ENCODE measurements around the gene IGFBP4. TPM values are rescaled to one million over a fixed set of nuclear protein-coding genes. Genes with fewer than 3 reads are reported as not detected.
"Not testable (repeated sequence)": the region's sequence is repeated elsewhere in the genome, so short reads cannot be mapped to it uniquely, and the experiment has no call there.

Gene IGFBP4
- total RNA-seq (2014; rRNA removed; shearing (Covaris generic); ENCODE audit: low replicate concordance): not detected in 2 replicates

DNA sequence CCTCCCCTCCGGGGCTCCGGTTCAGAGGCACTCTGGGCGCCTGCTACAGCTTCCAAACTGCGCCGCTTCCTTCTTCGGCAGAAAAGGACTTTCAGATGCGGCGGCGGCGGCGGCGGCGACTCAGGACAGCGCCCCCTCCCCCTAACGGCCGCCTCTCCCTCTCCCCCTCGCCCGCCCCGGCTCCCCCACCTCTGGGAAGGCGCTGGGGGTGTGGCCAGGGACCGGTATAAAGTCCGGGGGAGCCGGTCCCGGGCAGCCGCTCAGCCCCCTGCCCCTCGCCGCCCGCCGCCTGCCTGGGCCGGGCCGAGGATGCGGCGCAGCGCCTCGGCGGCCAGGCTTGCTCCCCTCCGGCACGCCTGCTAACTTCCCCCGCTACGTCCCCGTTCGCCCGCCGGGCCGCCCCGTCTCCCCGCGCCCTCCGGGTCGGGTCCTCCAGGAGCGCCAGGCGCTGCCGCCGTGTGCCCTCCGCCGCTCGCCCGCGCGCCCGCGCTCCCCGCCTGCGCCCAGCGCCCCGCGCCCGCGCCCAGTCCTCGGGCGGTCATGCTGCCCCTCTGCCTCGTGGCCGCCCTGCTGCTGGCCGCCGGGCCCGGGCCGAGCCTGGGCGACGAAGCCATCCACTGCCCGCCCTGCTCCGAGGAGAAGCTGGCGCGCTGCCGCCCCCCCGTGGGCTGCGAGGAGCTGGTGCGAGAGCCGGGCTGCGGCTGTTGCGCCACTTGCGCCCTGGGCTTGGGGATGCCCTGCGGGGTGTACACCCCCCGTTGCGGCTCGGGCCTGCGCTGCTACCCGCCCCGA, at the start of gene IGFBP4:
Gene IGFBP4, plus strand, starts transcription at position 255 of the 792 bp plus-strand sequence. Its CDS starts 286 bp downstream, at position 541.
- Histone ChIP-seq H3K27me3 (ENCODE audit: low read length) (no peaks in the 10 kb centered on the region), H3K79me2 (ENCODE audit: low read length) (no peaks in the 10 kb centered on the region), H3K4me3 (ENCODE audit: low read length) (no peak within 1 kb of the TSS), H3K9me3 (ENCODE audit: low read length) (no peaks in the 10 kb centered on the region), H3K36me3 (ENCODE audit: insufficient read depth, low read length) (no peaks in the 10 kb centered on the region), H3K27ac (ENCODE audit: low read length) (no peak within 1 kb of the TSS), H2AFZ (ENCODE audit: low read length) (no peak within 1 kb of the TSS), H3K4me1 (ENCODE audit: low read length) (no peaks in the 10 kb centered on the region), H3K9ac (ENCODE audit: low read length) (no peak within 1 kb of the TSS), H3K4me2 (ENCODE audit: low read depth, low read length, poor library complexity, severe bottlenecking) (no peak within 1 kb of the TSS), H4K20me1 (ENCODE audit: insufficient read depth, low read depth, low read length) (no peaks in the 10 kb centered on the region; the same call in 1 of the 2 replicates), H3K9me2 (replicated peaks; ENCODE audit: insufficient read depth, low read length) (no peaks in the 10 kb centered on the region)
- DNase-seq: peak; percentile 55

DNA sequence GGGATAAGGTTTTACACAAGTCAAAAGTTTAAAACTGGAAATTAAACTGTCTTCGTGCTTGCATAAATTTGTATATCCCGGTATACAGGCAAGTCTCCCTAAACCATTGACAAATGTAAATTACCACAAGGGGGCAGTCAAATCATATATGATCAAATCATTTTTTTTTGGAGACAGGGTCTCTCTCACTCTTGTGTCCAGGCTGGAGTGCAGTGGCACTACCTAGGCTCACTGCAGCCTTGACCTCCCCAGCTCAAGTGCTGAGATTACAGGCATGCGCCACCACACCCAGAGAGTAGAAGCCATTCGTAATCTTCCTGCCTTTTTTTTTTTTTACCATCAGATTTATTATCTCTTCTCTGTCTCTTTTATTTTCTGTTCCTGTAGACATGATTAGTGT, 44.1 kb upstream of the IGFBP4 start:
- no peak overlapping the region for H3K9ac ChIP-seq (ENCODE audit: low read length)
- no peaks in the 10 kb centered on the region for H4K20me1 ChIP-seq (ENCODE audit: insufficient read depth, low read depth, low read length)
- H3K36me3 ChIP-seq (ENCODE audit: insufficient read depth, low read length): peaks cover 76% of the 10 kb centered on the region
- no peaks in the 10 kb centered on the region for H3K27me3 ChIP-seq (ENCODE audit: low read length)
- no peak overlapping the region for H3K4me2 ChIP-seq (ENCODE audit: low read depth, low read length, poor library complexity, severe bottlenecking)
- no peaks in the 10 kb centered on the region for H3K9me3 ChIP-seq (ENCODE audit: low read length)
- H3K4me1 ChIP-seq (ENCODE audit: low read length): no peaks in the 10 kb centered on the region
- no peak overlapping the region for H3K27ac ChIP-seq (ENCODE audit: low read length)
- DNase-seq: peak; percentile 81
- no peaks in the 10 kb centered on the region for H3K9me2 ChIP-seq (replicated peaks; ENCODE audit: insufficient read depth, low read length)
- H2AFZ ChIP-seq (ENCODE audit: low read length): no peak overlapping the region
- 0 out of 2 replicates have a peak, but pooled peaks cover 2% of the 10 kb centered on the region for H3K79me2 ChIP-seq (ENCODE audit: low read length)
- H3K4me3 ChIP-seq (ENCODE audit: low read length): no peak overlapping the region

DNA sequence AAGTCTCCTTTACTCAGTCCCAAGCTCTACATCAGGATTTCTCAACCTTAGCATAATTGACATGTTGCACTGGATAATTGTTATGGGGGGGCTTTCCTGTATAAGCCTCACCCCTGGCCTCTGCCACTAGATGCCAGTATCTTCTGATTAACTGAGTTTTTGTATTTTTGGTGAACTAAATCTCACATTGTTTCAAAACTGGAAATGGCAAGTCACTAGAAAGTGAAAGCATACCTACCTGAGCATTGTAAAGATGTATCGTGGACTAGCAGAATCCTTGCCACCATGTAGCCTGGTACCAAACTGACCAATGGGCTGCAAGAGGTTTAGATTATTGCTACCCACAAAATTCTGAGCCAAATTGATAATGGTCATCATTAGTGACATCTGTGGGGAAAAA, 40.6 kb upstream of the IGFBP4 start:
- Histone ChIP-seq H3K9me2 (replicated peaks; ENCODE audit: insufficient read depth, low read length) (no peaks in the 10 kb centered on the region), H3K27me3 (ENCODE audit: low read length) (no peaks in the 10 kb centered on the region), H3K4me2 (ENCODE audit: low read depth, low read length, poor library complexity, severe bottlenecking) (no peak overlapping the region), H3K4me1 (ENCODE audit: low read length) (no peaks in the 10 kb centered on the region), H3K79me2 (ENCODE audit: low read length) (0 out of 2 replicates have a peak, but pooled peaks cover 2% of the 10 kb centered on the region), H3K4me3 (ENCODE audit: low read length) (no peak overlapping the region), H3K27ac (ENCODE audit: low read length) (no peak overlapping the region), H3K9ac (ENCODE audit: low read length) (no peak overlapping the region), H4K20me1 (ENCODE audit: insufficient read depth, low read depth, low read length) (no peaks in the 10 kb centered on the region), H3K9me3 (ENCODE audit: low read length) (no peaks in the 10 kb centered on the region), H3K36me3 (ENCODE audit: insufficient read depth, low read length) (peaks cover 82% of the 10 kb centered on the region), H2AFZ (ENCODE audit: low read length) (no peak overlapping the region)
- no peak for DNase-seq

DNA sequence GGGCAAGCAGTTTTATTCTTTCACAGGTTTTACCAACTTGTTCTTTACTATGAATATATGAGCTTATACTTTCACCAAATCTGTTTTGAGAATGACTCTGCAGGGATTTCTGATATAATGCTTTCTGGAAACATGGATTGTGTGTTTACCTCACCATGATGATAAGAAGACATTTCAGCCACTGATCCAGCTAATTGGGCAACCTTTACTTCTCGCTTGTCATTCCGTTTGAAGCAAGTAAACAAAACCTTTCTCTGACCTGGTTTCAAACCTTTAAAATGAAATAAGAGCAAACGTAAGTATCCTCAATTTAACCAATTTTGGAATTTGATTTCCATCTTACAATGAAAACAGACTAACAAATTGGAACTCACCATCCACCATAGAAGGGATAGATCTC, 39.2 kb upstream of the IGFBP4 start:
- Histone ChIP-seq H3K36me3 (ENCODE audit: insufficient read depth, low read length) (peaks cover 83% of the 10 kb centered on the region), H3K4me2 (ENCODE audit: low read depth, low read length, poor library complexity, severe bottlenecking) (no peak overlapping the region), H4K20me1 (ENCODE audit: insufficient read depth, low read depth, low read length) (no peaks in the 10 kb centered on the region), H3K9ac (ENCODE audit: low read length) (no peak overlapping the region), H2AFZ (ENCODE audit: low read length) (no peak overlapping the region), H3K4me3 (ENCODE audit: low read length) (no peak overlapping the region), H3K27me3 (ENCODE audit: low read length) (no peaks in the 10 kb centered on the region), H3K79me2 (ENCODE audit: low read length) (peaks cover 5% of the 10 kb centered on the region; the same call in 1 of the 2 replicates), H3K27ac (ENCODE audit: low read length) (no peak overlapping the region), H3K9me3 (ENCODE audit: low read length) (no peaks in the 10 kb centered on the region), H3K4me1 (ENCODE audit: low read length) (no peaks in the 10 kb centered on the region), H3K9me2 (replicated peaks; ENCODE audit: insufficient read depth, low read length) (no peaks in the 10 kb centered on the region)
- DNase-seq: no peak

DNA sequence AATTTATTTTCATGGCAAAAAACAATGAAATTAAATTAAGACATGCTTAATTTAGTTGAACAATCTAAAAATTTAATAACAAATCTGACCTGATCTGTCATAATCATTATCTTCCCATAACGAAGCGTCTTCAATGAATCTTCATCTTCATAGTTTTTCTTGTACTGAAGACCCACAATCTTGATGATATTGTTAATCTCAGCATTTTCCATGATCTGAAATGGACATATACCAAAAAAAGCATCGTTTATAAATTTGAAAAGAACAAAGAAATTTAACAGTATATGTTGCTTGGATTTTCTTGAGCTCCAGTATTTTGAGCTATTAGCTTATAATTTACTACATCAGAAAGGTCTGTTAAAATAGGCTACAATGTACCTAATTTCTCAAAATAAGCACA, 35.8 kb upstream of the IGFBP4 start:
- Histone ChIP-seq H3K9me2 (replicated peaks; ENCODE audit: insufficient read depth, low read length) (no peaks in the 10 kb centered on the region), H3K4me3 (ENCODE audit: low read length) (no peak overlapping the region), H3K79me2 (ENCODE audit: low read length) (peaks cover 5% of the 10 kb centered on the region; the same call in 1 of the 2 replicates), H3K4me1 (ENCODE audit: low read length) (no peaks in the 10 kb centered on the region), H3K36me3 (ENCODE audit: insufficient read depth, low read length) (peaks cover 78% of the 10 kb centered on the region), H4K20me1 (ENCODE audit: insufficient read depth, low read depth, low read length) (no peaks in the 10 kb centered on the region), H2AFZ (ENCODE audit: low read length) (no peak overlapping the region), H3K27ac (ENCODE audit: low read length) (no peak overlapping the region), H3K9ac (ENCODE audit: low read length) (no peak overlapping the region), H3K4me2 (ENCODE audit: low read depth, low read length, poor library complexity, severe bottlenecking) (no peak overlapping the region), H3K9me3 (ENCODE audit: low read length) (no peaks in the 10 kb centered on the region), H3K27me3 (ENCODE audit: low read length) (no peaks in the 10 kb centered on the region)
- DNase-seq: no peak

DNA sequence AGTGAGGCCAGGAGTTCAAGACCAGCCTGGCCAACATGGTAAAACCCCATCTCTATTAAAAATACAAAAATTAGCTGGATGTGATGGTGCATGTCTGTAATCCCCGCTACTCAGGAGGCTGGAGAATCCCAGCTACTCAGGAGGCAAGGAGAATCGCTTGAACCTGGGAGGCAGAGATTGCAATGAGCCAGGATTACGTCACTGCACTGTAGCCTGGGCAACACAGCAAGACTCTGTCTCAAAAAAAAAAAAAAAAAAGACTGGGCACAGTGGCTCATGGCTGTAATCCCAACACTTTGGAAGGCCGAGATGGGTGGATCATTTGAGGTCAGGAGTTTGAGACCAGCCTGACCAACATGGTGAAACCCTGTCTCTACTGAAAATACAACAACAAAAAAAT, 33.7 kb upstream of the IGFBP4 start:
- not testable (repeated sequence) for H3K9me2 ChIP-seq (replicated peaks; ENCODE audit: insufficient read depth, low read length); H3K27me3 ChIP-seq (ENCODE audit: low read length); H3K27ac ChIP-seq (ENCODE audit: low read length); H3K4me2 ChIP-seq (ENCODE audit: low read depth, low read length, poor library complexity, severe bottlenecking); H3K4me1 ChIP-seq (ENCODE audit: low read length); H2AFZ ChIP-seq (ENCODE audit: low read length); DNase-seq; H3K4me3 ChIP-seq (ENCODE audit: low read length); H3K9me3 ChIP-seq (ENCODE audit: low read length); H4K20me1 ChIP-seq (ENCODE audit: insufficient read depth, low read depth, low read length); H3K9ac ChIP-seq (ENCODE audit: low read length)
- H3K36me3 ChIP-seq (ENCODE audit: insufficient read depth, low read length): peaks cover 76% of the 10 kb centered on the region
- H3K79me2 ChIP-seq (ENCODE audit: low read length): peaks cover 12% of the 10 kb centered on the region

DNA sequence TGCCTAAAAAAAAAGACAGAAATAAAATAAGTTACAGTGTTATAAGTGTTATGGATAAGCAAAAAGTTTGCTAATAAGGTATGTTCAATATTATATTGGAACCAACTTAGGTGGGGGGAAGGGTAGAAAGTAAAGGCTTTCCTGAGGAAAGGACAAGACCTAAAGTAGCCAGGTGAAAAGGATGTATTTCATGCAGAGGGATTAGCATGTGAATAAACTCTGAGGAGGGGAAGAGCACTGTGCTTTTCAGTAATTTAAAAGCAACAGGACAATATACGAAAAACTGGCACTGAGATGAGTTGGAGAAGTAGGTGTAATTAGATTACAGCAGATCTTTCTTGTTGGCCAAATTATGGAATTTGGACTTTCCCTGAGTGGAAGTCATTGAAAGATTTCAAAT, 33.2 kb upstream of the IGFBP4 start:
- H3K4me1 ChIP-seq (ENCODE audit: low read length): no peaks in the 10 kb centered on the region
- peaks cover 12% of the 10 kb centered on the region for H3K79me2 ChIP-seq (ENCODE audit: low read length)
- no peaks in the 10 kb centered on the region for H4K20me1 ChIP-seq (ENCODE audit: insufficient read depth, low read depth, low read length)
- no peak overlapping the region for H3K27ac ChIP-seq (ENCODE audit: low read length)
- H3K4me3 ChIP-seq (ENCODE audit: low read length): no peak overlapping the region
- no peak overlapping the region for H3K9ac ChIP-seq (ENCODE audit: low read length)
- H3K36me3 ChIP-seq (ENCODE audit: insufficient read depth, low read length): peaks cover 72% of the 10 kb centered on the region
- no peaks in the 10 kb centered on the region for H3K9me2 ChIP-seq (replicated peaks; ENCODE audit: insufficient read depth, low read length)
- no peak overlapping the region for H2AFZ ChIP-seq (ENCODE audit: low read length)
- no peak overlapping the region for H3K4me2 ChIP-seq (ENCODE audit: low read depth, low read length, poor library complexity, severe bottlenecking)
- DNase-seq: no peak
- H3K27me3 ChIP-seq (ENCODE audit: low read length): no peaks in the 10 kb centered on the region
- H3K9me3 ChIP-seq (ENCODE audit: low read length): no peaks in the 10 kb centered on the region

DNA sequence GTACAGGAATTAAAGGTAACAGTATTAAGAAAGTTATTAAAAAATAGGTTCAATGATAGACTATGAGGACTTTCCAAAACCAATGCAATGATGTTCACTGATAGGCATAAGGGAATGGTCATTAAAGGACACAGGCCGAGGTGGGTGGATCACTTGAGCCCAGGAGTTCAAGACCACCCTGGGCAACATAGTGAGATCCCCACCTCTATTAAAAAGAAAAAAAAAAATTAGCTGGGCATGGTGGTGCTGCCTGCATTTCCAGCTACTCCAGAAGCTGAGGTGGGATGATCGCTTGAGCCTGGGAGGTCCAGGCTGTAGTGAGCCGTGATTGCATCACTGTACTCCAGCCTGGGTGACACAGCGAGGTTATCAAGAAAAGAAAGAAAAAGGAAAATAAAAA, 31.4 kb upstream of the IGFBP4 start:
- peaks cover 14% of the 10 kb centered on the region for H3K4me1 ChIP-seq (ENCODE audit: low read length)
- peaks cover 29% of the 10 kb centered on the region for H3K79me2 ChIP-seq (ENCODE audit: low read length)
- no peak overlapping the region for H2AFZ ChIP-seq (ENCODE audit: low read length)
- H3K4me2 ChIP-seq (ENCODE audit: low read depth, low read length, poor library complexity, severe bottlenecking): no peak overlapping the region
- H4K20me1 ChIP-seq (ENCODE audit: insufficient read depth, low read depth, low read length): no peaks in the 10 kb centered on the region
- H3K9me2 ChIP-seq (replicated peaks; ENCODE audit: insufficient read depth, low read length): no peaks in the 10 kb centered on the region
- peaks cover 73% of the 10 kb centered on the region for H3K36me3 ChIP-seq (ENCODE audit: insufficient read depth, low read length)
- no peak overlapping the region for H3K27ac ChIP-seq (ENCODE audit: low read length)
- no peaks in the 10 kb centered on the region for H3K27me3 ChIP-seq (ENCODE audit: low read length)
- DNase-seq: no peak
- no peak overlapping the region for H3K4me3 ChIP-seq (ENCODE audit: low read length)
- no peaks in the 10 kb centered on the region for H3K9me3 ChIP-seq (ENCODE audit: low read length)
- no peak overlapping the region for H3K9ac ChIP-seq (ENCODE audit: low read length)

Measured in Karpas-422 (cell line).